HG03103 (cell line): ENCODE results near the gene SDCCAG8.

Experiments used
- ATAC-seq: cut with Tn5 transposase; IDR thresholded peaks from one replicate; pipeline ENCODE4 v1.9.1; 2021; ENCODE audit warnings: low read depth; ENCODE audit not compliant: unreplicated experiment

Gene SDCCAG8

GRCh38 chr1:243474136-243474881 is 218.5 kb downstream of the SDCCAG8 start:
- ATAC-seq, result no peak

GRCh38 chr1:243474906-243475305 is 219.1 kb downstream of the SDCCAG8 start:
- ATAC-seq, result no peak

- no peak for ATAC-seq
Observed at GRCh38 chr1:243475966-243476365, 220.1 kb downstream of the SDCCAG8 start.

GRCh38 chr1:243477731-243478290 is 222.0 kb downstream of the SDCCAG8 start:
- ATAC-seq, result no peak

GRCh38 chr1:243481101-243481500 is 225.3 kb downstream of the SDCCAG8 start:
- ATAC-seq, result no peak

- no peak for ATAC-seq
Observed at GRCh38 chr1:243482141-243483022, 226.5 kb downstream of the SDCCAG8 start.

GRCh38 chr1:243483071-243483771 is 227.4 kb downstream of the SDCCAG8 start:
- no peak for ATAC-seq

- ATAC-seq, result no peak
Observed at GRCh38 chr1:243483952-243484351, 228.1 kb downstream of the SDCCAG8 start.

- ATAC-seq, result no peak
Observed at GRCh38 chr1:243487036-243487648, 231.3 kb downstream of the SDCCAG8 start.

GRCh38 chr1:243487649-243488227 is 231.9 kb downstream of the SDCCAG8 start:
- no peak for ATAC-seq

GRCh38 chr1:243488459-243489157 is 232.8 kb downstream of the SDCCAG8 start:
- no peak for ATAC-seq

GRCh38 chr1:243489158-243489527 is 233.3 kb downstream of the SDCCAG8 start:
- ATAC-seq, result no peak

- ATAC-seq, result no peak
Observed at GRCh38 chr1:243489681-243490546, 234.1 kb downstream of the SDCCAG8 start.

- ATAC-seq, result no peak
Observed at GRCh38 chr1:243490748-243491686, 235.2 kb downstream of the SDCCAG8 start.

- no peak for ATAC-seq
Observed at GRCh38 chr1:243493156-243494129, 237.6 kb downstream of the SDCCAG8 start.

- no peak for ATAC-seq
Observed at GRCh38 chr1:243494741-243495431, 239.0 kb downstream of the SDCCAG8 start.
